ENCODE results near the gene RAB11FIP5.
"Not testable (repeated sequence)": the region's sequence is repeated elsewhere in the genome, so short reads cannot be mapped to it uniquely, and the experiment has no call there.

The RAB11FIP5 gene, protein sequence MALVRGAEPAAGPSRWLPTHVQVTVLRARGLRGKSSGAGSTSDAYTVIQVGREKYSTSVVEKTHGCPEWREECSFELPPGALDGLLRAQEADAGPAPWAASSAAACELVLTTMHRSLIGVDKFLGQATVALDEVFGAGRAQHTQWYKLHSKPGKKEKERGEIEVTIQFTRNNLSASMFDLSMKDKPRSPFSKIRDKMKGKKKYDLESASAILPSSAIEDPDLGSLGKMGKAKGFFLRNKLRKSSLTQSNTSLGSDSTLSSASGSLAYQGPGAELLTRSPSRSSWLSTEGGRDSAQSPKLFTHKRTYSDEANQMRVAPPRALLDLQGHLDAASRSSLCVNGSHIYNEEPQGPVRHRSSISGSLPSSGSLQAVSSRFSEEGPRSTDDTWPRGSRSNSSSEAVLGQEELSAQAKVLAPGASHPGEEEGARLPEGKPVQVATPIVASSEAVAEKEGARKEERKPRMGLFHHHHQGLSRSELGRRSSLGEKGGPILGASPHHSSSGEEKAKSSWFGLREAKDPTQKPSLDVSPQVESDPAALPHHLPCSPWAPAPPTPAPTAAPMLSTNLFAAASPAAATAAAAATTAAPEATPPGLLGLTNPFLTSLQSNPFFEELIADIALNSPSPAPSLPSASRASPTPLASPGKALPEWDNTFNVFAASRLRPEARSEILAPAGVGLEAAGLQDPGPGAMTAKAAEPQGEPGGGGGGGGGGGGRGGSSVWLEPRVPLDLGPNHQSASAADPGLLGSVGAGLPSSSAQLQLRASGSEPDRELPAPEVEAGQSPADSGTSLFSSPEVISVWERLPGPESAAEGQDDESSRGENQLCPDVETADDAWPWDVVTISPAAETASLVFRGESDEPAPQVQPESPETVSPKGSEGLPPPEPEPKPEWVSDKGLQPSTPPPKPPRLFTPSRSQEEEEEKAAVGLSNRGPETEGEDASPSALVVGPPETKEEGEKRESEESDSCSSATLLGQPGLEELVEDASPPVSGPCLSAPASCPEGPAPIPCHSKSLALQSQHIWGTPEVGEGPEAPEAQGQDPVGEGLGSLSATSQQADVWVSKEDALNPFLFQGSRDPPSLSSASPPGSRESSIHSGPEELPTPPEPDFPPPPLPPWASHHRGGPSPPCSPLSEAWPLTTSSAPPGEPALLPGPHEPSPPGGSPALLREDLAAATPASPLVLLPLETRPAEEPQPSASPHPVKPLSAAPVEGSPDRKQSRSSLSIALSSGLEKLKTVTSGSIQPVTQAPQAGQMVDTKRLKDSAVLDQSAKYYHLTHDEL (N-terminal part only)

DNA sequence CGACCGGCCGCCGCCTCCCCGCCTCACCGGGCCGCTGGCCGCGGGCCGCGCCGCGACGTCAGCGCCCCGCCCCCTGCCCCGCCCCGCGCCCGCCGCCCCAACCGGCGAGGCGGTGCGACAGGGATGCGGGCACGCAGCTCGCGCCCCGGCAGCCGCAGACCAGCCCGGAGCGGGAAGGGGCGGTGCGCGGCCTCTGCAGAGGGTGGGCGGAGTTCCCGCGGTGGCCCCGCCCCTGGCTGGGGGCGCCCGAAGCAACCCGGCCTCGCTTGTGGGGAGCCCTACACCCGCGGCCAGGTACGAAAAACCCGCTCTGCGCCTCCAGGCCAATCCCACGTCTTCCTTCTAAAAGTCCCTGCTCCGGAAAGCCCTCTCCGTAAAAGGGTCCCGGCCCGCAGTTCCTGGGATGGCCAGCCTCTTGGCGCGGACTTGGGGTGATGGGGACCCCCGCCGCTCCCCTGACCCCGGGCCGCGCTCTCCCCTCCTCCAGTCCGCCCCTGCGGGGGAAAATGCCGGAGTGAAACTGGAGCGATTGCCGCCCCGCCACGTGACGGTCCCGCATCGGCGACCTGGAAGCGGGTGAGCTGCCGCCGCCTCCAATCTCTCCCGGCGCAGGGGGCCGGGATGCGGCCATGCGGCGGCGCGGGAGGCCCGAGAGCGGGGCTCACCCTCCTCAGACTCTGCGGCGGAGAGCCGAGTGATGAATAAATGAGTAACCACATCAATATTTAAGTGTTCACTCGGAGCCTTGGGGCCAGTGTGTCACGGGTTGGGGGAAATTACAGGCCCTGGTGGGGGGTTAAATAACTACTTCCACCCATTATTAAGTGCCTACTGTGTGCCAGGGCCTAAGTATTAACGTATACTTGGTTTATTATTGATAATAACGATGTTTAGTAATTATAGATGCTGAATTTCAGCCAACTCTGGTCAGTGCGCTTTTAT is at the start of gene RAB11FIP5:
Gene RAB11FIP5, minus strand, starts transcription at position 36 of the 942 bp plus-strand sequence. CDS start 171 bp downstream, outside the sequence.
- DNase-seq = peak; percentile 83

DNA sequence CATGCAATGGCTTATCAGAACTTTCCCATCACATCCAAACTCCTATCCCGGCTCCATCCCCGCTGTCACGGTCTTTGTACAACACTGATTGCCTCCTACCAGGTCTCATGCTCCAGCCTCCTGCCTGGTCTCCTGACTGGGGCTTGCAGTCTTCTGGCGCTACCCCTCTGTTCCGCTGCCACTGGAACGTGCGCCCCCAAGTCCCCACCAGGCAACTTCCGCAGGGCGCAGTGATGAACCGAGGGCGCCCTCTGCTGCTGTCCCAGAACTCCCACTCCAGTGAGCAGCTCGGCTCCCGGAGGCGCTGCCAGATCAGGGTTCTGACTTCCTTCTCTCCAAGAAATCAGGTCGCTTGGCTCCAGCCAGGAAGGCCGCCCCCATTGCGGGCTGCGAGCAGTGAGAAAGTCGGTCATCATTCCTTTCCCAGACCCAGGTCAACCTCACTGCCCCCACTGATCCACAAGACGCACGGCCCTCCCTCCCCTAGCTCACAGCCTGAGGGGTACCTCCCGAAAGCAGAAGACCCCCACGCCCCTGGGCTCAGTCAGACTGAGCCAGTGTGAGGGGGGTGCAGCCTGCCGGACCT is 43.9 kb upstream of the RAB11FIP5 start:
- peak; percentile 72 for DNase-seq

DNA sequence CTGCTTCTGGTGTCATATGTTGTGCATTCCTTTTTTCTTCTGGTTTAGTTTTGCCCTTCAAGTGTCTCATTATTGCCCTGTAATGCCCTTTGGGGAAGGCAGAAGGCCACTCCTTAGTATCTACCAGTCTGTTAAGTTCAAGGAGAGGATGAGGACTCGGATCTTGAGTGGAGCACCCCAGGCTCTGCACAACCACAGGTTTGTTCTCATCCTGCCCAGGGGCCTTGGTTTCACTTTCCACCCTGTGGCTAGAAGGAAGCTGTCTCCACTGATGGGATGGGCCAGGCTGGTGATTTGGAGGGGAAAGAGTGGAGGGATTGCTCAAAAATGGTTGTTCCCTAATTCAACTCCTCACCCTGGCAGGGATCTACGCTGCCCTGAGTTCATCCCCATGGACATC is 30.2 kb upstream of the RAB11FIP5 start:
- DNase-seq = no peak

DNA sequence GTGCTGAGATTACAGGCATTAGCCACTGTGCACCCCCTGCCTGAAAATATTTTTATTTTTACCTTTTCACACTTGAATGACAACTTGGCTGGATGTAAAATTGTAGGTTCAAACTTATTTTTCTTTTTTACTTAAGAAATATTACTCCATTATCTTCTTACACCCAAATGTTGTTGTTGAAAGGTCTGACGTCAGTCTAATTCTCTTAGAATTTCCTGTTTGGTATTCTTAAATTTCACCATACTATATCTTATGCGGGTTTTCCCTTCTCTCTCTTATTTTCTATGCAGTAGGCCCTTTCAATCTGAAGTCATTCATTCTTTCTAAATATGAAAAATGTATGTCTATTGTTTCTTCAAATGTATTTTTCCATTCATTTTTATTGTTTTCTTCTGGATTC is 29.1 kb upstream of the RAB11FIP5 start:
- DNase-seq = no peak

DNA sequence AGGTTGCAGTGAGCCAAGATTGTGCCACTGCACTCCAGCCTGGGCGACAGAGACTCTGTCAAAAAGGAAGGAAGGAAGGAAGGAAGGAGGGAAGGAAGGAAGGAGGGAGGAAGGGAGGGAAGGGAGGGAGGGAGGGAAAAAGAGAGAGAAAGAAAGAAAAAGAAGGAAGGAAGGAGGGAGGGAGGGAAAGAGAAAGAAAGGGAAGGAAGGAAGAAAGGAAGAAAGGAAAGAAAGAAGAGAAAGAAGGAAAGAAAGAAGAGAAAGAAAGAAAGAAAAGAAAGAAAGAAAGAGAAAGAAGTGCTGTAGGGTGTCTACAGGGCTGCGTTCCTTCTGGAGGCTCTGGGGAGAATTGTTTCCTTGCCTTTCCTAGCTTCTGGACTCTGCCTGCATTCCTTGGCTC is 22.5 kb upstream of the RAB11FIP5 start:
- no peak for DNase-seq

DNA sequence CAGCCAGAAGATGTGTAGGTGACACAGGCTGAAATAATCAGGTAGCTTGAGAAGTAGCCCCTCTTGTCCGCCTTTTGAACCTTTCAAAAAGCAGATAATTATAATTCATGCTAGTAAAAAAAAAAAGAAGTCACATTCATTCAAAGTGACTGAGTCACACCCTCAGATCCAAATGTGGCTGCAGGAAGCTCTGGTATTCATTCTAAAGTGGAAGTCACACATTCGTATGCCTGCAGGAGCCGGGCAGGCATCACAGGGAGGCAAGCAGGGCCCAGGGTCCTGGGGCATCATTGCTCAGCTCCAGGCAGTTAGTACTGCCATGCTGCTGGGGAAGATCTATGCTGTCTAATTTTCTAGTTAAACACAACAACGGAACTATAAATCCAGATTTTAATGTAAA is 21.7 kb upstream of the RAB11FIP5 start:
- no peak for DNase-seq

DNA sequence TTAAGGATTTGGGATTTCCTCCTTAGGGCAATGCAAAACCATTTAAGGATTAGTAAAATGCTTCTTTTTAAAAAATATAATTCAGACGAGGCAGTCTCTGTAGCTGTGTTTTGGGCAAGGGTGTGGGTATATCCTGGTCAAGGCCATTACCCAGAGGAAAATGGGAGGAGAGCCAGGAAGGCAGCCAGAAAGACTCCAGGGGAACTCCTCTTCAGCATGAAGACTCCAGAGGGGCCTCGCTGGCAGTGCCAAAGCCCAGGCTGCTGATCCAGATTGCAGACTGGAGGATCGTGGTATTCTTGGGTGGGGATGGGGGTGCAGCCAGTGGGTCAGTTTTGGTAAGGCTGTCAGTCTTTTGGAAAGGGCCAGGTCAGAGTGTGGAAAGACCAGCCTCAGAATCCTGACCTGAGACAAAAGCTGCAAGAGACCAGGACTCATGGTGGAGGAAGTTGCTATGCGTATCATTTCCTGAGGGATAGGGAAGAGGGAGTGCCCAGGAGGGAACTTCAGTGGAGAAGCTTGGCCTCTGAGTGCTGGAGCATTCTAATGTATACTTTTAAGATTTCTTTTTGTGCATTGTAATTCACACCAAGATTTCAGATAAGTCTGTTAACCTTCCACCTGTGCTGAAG is 20.9 kb upstream of the RAB11FIP5 start:
- DNase-seq = no peak

DNA sequence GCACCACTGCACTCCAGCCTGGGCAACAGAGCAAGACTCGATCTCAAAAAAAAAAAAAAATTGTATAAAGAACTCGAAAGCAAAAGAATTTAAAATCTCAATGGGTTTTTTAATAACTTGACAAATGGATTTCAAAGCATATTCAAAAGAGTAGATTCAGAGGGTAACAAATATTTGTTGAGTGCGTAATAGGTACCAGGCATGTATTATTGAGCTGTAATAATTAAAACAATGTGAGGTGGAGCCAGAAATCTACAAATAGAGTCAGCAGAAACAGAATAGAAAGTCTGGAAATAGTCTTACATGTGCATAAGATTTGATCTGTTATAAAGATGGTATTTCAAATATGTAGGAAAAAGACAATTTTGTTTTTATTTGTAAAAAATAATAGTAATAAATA is 19.1 kb upstream of the RAB11FIP5 start:
- no peak for DNase-seq

DNA sequence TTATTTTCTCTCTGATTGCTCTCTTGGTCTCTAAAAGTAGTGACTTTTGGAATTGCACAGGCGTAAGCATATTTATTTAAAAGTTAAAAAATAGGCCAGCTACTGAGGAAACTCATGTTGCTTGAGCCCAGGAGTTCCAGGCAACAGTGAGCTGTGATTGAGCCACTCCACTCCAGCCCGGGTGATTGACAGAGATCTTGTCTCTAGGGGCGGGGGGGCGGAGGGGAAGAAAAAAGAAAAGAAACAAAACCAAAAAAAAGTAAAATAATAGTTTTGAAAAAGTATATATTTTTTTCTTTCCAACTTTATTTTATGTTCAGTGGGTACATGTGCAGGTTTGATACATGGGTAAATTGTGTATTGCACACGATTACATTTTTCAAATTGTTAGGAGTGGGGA is 18.0 kb upstream of the RAB11FIP5 start:
- DNase-seq = peak; percentile 35

DNA sequence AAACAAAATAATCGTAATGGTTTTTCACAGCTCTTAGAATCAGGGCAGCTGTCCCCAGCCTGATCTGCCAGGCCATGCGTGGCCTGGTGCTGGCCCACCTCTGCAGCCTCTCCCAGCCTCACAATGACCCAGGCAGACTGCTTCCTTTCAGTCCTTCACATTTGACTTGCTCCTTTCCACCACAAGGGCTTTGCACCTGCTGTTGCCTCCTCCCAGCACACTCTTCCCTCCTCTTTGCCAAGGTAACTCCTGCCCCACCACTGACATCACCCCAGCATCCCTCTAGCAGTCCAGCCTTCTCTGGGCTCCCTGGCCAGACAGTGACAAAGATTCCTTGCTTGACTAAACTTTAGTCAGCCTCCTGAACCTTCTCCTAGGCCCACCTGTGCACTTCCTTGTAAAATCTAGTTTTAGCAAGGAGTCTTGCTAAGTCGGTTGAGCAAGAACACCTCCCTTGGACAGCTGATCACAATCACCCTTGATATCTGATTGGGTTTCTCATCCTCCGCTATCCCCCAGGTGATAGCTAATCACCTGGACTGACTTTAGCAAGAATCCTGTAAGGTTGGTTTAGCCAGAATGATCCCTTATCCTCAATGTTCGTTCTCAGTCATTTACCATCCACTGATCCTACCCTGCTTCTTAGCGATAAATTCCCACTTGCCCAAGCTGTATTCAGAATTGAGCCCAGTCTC is 16.2 kb upstream of the RAB11FIP5 start:
- DNase-seq = no peak

DNA sequence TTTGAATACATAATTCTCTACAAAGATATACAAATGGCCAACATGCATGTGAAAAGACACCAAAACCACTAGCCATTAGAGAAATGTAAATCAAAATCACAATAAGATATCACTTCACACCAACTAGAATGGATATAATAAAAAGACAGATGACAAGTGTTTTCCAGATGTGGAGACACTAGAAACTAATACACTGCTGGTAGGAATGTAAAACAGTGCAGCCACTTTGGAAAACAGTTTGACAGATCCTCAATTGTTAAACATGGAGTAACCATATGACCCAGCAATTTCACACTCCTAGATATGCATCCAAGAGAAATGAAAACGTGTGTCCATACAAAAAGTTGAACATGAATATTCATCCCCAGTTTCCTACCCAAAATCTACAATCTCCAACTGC is 9.8 kb upstream of the RAB11FIP5 start:
- no peak for DNase-seq

DNA sequence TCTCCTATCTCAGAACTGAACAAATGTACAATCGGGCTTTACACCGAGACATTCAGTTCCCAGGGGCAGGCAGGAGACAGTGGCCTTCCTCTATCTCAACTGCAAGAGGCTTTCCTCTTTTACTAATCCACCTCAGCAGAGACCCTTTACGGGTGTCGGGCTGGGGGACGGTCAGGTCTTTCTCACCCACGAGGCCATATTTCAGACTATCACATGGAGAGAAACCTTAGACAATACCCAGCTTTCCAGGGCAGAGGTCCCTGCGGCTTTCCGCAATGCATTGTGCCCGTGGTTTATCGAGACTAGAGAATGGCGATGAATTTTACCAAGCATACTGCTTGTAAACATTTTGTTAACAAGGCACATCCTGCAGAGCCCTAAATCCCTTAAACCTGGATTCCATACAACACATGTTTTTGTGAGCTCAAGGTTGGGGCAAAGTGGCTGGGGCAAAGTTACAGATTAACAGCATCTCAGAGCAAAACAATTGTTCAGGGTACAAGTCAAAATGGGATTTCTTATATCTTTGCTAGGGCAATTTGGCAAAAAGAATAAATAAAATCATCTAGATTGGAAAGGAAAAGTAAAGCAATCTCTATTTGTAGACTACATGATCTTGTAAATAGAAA is 7.0 kb upstream of the RAB11FIP5 start:
- DNase-seq = not testable (repeated sequence)

DNA sequence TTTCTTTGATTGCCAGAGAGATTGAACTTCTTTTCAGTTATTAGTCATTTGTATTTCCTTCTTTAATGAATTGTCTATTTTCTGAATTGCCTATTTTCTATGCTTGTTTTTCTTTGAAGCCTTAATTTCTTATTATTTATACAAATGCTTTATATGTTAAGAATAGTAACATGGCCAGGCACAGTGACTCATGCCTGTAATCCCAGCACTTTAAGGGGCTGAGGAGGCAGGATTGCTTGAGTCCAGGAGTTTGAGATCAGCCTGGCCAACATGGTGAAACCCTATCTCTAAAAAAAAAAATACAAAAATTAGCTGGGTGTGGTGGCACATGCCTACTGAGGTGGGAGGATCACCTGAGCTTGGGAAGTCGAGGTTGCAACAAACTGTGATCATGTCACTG is 4.7 kb upstream of the RAB11FIP5 start:
- DNase-seq = no peak

DNA sequence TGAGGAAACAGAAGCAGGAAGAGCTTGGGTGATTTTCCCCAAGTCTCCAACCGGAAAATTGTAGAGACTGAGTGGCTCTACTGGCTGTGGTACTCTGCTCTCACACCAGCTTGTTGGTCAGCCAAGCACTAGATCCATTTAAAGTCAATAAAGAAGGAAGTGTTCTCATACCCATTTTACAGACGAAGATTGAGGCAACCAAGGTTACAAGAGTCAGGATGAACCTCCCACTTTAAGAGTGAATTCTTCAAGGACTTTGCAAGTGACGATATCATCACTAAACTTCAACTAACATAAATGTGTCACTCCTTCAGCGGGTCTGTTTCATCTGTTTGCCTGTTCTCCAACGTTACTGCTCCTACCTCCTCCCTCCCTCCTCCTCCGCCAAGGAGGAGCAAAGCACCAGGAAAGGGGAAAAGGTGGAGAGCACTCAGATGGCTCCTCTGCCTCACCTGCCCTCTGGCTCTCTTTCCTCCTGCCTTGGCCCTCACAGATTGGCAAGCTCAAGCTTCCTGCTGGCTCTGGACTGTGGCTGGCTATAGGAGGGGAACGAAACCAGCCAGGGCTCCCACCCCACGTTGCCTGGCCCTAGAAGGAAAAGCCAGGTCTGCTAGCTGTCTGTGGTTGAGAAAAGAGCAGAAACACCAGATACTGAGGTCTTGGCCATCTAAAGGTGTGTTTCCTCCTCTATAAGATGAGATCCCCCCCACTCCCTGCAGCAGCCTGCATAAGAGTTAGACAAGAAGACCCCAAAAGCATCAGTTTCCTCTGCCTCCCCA is 3.6 kb upstream of the RAB11FIP5 start:
- DNase-seq = no peak

DNA sequence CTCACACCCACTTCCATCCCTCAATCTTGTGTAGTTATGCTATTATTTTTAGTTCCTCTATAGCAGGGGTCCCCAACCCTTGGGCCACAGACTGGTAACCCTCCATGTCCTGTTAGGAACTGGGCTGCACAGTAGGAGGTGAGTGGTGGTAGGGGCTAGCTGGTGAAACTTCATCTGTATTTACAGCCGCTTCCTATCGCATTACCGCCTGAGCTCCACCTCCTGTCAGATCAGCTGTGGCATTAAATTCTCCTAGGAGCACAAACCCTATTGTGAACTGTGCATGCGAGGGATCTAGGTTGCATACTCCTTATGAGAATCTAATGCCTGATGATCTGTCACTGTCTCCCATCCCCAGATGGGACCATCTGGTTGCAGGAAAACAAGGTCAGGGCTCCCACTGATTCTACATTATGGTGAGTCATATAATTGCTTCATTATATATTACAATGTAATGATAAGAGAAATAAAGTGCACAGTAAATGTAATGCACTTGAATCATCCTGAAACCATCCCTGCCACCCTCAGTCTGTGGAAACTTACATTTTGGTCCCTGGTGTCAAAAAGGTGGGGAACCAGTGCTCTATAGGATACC is 1.6 kb upstream of the RAB11FIP5 start:
- peak; percentile 80 for DNase-seq

DNA sequence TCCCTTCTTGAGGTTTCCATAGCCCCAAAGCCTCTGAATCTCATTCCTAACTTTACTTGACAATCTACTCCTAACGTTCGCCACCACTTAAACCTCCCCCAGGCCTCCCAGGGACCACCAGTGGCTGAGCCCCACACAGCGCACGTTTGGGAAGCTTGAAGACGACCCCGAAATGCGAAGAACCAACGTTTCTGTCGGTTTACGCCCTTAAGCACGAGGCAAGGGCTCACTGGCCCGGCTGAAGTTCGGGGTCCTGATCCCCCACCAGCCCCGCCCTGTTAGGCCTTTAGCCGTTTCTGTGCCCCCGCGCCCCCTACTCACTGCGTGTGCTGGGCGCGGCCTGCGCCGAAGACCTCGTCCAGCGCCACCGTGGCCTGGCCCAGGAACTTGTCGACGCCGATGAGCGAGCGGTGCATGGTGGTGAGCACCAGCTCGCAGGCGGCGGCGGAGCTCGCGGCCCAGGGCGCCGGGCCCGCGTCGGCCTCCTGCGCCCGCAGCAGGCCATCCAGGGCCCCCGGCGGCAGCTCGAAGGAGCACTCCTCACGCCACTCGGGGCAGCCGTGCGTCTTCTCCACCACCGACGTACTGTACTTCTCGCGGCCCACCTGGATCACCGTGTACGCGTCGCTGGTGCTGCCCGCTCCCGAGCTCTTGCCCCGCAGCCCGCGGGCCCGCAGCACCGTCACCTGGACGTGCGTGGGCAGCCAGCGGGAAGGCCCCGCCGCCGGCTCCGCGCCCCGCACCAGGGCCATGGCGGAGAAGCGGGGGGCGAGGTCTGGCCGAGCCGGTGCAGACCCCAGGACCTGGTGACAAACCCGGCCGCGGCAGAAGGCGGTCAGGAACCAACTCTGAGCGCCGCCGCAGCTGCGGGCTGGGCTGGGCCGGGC is 479 bp downstream of the RAB11FIP5 start:
- DNase-seq = peak; percentile 49

Measured in NCI-H82 (cell line).